ENCODE data around the gene CLDN9. TPM values are rescaled to one million over a fixed set of nuclear protein-coding genes. Genes with fewer than 3 reads are reported as not detected.
A peak's percentile ranks its signal among the peaks of the same experiment; 100 is the strongest.

CLDN9 gene
- total and polyA plus RNA-seq, 9 of the 15 experiments (the other 6 are each of a cell fraction or from before 2014, with no cell fraction given) = 0.12 to 0.44 (median 0.22) TPM; not detected in 4

DNA sequence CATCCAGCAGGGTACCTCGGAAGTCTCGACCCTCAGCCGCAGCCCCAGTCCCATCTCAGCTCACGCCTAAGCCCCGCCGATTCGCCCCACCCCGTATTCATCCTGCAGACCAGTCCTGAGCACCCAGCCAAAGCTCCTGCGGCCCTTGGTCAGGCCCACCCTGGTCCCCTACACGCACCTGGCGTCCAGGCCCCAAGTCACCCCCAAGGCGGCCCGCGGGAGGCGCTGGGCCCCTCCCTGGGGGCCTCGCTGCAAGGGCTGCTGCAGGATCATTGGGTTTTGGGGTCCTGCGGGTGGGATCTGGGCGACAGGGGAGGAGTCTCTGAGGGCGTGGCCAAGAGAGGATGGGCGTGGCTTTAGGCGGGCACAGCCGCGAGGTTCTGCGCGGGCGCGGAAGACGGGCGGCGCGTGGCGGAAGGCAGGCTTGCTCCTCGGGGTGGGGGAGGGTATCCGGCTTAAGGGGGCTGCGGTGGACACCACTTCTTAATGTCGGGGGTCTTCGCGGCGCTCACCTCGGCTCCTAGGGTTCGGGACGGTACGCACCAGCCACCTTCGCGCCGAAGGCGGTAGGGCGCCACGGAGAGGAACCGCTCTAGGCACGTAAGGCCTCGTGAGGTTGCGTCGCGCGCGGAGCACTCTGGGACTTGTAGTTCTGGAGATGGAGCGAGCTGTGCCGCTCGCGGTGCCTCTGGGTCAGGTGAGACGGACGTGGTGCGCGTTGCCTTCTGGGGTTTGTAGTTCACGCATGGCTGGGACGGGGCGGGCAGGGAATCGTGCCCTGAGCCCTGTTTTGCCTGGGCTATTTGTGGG, 11.2 kb downstream of the CLDN9 start, which contains the start of the genes HCFC1R1 and THOC6 (continued):
- TF ChIP-seq PTTG1 (tag; IDR thresholded peaks at IDR 0.05; ENCODE audit: low read depth) (no peak), ZNF583 (CRISPR knock-in tag; IDR thresholded peaks at IDR 0.05) (0 out of 2 replicates have a peak, but pooled peaks have one; percentile 59), RAD21 (CRISPR knock-in tag; conservative IDR thresholded peaks at IDR 0.05 in 1 of 2, IDR thresholded peaks at IDR 0.05 in 1 of 2) (peak in 1 of 2 experiments; percentile 8; a peak in 1 of 4 replicates), TCF7 (IDR thresholded peaks at IDR 0.05; ENCODE audit: borderline replicate concordance) (no peak), TGIF2 (CRISPR knock-in tag; IDR thresholded peaks at IDR 0.05) (no peak), SAFB2 (IDR thresholded peaks at IDR 0.05; ENCODE audit: borderline replicate concordance, low read depth, low read length, severe bottlenecking) (no peak), HOXB6 (CRISPR knock-in tag; IDR thresholded peaks at IDR 0.05; ENCODE audit: borderline replicate concordance) (no peak), CBX5 (IDR thresholded peaks at IDR 0.05; ENCODE audit: borderline replicate concordance, low read depth) (no peak), ZNF436 (CRISPR knock-in tag; IDR thresholded peaks at IDR 0.05) (no peak), EP300 (IDR thresholded peaks at IDR 0.05; ENCODE audit: low read length) (no peak), SMARCE1 (IDR thresholded peaks at IDR 0.05) (no peak), SMARCB1 (IDR thresholded peaks at IDR 0.05; ENCODE audit: insufficient read length, low read depth) (no peak), MYNN (IDR thresholded peaks at IDR 0.05) (peak; percentile 73; the same call in 1 of the 2 replicates), MYNN (CRISPR knock-in tag; IDR thresholded peaks at IDR 0.05) (no peak), ZNF79 (CRISPR knock-in tag; IDR thresholded peaks at IDR 0.05; ENCODE audit: low read depth) (no peak), RNF2 (IDR thresholded peaks at IDR 0.05) (peak; percentile 76; the same call in 1 of the 2 replicates), SMAD1 (IDR thresholded peaks at IDR 0.05; ENCODE audit: low read depth, low read length, partially characterized antibody) (peak; percentile 79), ZNF717 (CRISPR knock-in tag; IDR thresholded peaks at IDR 0.05) (no peak)
- TF ChIP-seq, protein P1, sequence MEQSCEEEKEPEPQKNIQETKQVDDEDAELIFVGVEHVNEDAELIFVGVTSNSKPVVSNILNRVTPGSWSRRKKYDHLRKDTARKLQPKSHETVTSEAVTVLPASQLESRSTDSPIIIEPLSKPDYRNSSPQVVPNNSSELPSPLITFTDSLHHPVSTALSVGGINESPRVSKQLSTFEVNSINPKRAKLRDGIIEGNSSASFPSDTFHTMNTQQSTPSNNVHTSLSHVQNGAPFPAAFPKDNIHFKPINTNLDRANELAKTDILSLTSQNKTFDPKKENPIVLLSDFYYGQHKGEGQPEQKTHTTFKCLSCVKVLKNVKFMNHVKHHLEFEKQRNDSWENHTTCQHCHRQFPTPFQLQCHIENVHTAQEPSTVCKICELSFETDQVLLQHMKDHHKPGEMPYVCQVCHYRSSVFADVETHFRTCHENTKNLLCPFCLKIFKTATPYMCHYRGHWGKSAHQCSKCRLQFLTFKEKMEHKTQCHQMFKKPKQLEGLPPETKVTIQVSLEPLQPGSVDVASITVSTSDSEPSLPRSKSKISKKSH (CRISPR knock-in tag; IDR thresholded peaks at IDR 0.05) = no peak
- TF ChIP-seq, protein P2, sequence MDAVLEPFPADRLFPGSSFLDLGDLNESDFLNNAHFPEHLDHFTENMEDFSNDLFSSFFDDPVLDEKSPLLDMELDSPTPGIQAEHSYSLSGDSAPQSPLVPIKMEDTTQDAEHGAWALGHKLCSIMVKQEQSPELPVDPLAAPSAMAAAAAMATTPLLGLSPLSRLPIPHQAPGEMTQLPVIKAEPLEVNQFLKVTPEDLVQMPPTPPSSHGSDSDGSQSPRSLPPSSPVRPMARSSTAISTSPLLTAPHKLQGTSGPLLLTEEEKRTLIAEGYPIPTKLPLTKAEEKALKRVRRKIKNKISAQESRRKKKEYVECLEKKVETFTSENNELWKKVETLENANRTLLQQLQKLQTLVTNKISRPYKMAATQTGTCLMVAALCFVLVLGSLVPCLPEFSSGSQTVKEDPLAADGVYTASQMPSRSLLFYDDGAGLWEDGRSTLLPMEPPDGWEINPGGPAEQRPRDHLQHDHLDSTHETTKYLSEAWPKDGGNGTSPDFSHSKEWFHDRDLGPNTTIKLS (IDR thresholded peaks at IDR 0.05; ENCODE audit: borderline replicate concordance, low read depth) = peak; percentile 96
- TF ChIP-seq, protein P3, sequence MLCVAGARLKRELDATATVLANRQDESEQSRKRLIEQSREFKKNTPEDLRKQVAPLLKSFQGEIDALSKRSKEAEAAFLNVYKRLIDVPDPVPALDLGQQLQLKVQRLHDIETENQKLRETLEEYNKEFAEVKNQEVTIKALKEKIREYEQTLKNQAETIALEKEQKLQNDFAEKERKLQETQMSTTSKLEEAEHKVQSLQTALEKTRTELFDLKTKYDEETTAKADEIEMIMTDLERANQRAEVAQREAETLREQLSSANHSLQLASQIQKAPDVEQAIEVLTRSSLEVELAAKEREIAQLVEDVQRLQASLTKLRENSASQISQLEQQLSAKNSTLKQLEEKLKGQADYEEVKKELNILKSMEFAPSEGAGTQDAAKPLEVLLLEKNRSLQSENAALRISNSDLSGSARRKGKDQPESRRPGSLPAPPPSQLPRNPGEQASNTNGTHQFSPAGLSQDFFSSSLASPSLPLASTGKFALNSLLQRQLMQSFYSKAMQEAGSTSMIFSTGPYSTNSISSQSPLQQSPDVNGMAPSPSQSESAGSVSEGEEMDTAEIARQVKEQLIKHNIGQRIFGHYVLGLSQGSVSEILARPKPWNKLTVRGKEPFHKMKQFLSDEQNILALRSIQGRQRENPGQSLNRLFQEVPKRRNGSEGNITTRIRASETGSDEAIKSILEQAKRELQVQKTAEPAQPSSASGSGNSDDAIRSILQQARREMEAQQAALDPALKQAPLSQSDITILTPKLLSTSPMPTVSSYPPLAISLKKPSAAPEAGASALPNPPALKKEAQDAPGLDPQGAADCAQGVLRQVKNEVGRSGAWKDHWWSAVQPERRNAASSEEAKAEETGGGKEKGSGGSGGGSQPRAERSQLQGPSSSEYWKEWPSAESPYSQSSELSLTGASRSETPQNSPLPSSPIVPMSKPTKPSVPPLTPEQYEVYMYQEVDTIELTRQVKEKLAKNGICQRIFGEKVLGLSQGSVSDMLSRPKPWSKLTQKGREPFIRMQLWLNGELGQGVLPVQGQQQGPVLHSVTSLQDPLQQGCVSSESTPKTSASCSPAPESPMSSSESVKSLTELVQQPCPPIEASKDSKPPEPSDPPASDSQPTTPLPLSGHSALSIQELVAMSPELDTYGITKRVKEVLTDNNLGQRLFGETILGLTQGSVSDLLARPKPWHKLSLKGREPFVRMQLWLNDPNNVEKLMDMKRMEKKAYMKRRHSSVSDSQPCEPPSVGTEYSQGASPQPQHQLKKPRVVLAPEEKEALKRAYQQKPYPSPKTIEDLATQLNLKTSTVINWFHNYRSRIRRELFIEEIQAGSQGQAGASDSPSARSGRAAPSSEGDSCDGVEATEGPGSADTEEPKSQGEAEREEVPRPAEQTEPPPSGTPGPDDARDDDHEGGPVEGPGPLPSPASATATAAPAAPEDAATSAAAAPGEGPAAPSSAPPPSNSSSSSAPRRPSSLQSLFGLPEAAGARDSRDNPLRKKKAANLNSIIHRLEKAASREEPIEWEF (CRISPR knock-in tag; IDR thresholded peaks at IDR 0.05) = no peak
